Measurements from ENCODE around the gene ZNF653. TPM values are rescaled to one million over a fixed set of nuclear protein-coding genes. Genes with fewer than 3 reads are reported as not detected.
A peak's percentile ranks its signal among the peaks of the same experiment; 100 is the strongest.

ZNF653 gene
- total RNA-seq, 5 donors from 2014 or later (not counting 1 experiment from before 2014, with no cell fraction given) = 12.7 to 24.8 (median 22.2) TPM

- Mint-ChIP-seq H3K27ac (no peak overlapping the region), H3K4me1 (peaks cover 3 to 7% (median 3%) of the 10 kb centered on the region in 3 donors), H3K9me3 (no peaks in the 10 kb centered on the region), H3K36me3 (peaks cover 26% of the 10 kb centered on the region), H3K27me3 (no peaks in the 10 kb centered on the region), H3K4me3 (no peak overlapping the region)
- Histone ChIP-seq H3K36me3 (ENCODE audit: control insufficient read depth in 2 of 2, extremely low read depth in 1 of 2, insufficient read depth in 1 of 2, low read length in 1 of 2) (peaks cover 28 to 74% of the 10 kb centered on the region in 2 donors), H3K27me3 (replicated peaks in 1 of 2; ENCODE audit: control insufficient read depth in 2 of 2, extremely low read depth in 1 of 2, insufficient read depth in 2 of 2, low read length in 1 of 2) (no peaks in the 10 kb centered on the region), H3K9me3 (no peaks in the 10 kb centered on the region), H3K27ac (ENCODE audit: low read length) (no peak overlapping the region), H3K4me1 (ENCODE audit: control insufficient read depth in 1 of 2, extremely low read depth in 1 of 2, insufficient read depth in 2 of 2, low read length in 2 of 2) (no peaks in the 10 kb centered on the region), H3K4me3 (ENCODE audit: control insufficient read depth in 1 of 2, extremely low read depth in 1 of 2, low read length in 1 of 2) (no peak overlapping the region)
- CTCF ChIA-PET = no interaction called here
- DNase-seq (no peak), ATAC-seq (replicated peaks in 1 of 4) (no peak)
- WGBS (ENCODE audit: insufficient coverage) = 94% methylated on average over 12 of the region's 13 CpGs
- POLR2A ChIA-PET = no interaction called here
Observed at GRCh38 chr19:11445141-11445540, 60.5 kb downstream of the ZNF653 start.

DNA sequence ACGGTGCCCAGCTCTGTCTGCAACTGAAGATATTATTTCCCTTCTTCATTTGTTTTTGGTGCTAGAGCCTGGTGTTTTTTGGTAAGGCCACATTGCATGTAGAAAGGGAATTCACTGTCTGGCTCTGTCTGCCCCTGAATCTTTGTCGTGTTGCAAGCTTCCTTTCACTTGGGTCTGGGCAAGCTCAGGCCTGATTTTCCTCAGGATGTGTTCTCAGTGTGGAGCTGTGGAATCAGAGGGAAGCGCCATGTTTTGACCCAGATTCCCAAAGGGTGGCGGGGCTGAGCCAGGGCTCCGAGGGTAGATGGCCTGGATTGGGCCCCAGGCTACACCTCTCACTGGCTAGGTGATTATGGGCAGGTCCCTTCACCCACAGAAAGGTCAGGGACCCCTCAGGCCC is 61.6 kb downstream of the ZNF653 start:
- ChIA-PET CTCF (interaction anchor here in 1 of 2 donors (0.8 kb wide), 1 partner anchor 8 kb away, joined by 7 read pairs; no protein-coding TSS in a partner anchor), POLR2A (interaction anchor here in 1 of 2 donors (0.6 kb wide), 1 partner anchor 179 kb away, joined by 3 read pairs; no protein-coding TSS in a partner anchor)
- Histone ChIP-seq H3K4me1 (ENCODE audit: control insufficient read depth in 1 of 2, extremely low read depth in 1 of 2, insufficient read depth in 2 of 2, low read length in 2 of 2) (no peaks in the 10 kb centered on the region), H3K4me3 (ENCODE audit: control insufficient read depth in 1 of 2, extremely low read depth in 1 of 2, low read length in 1 of 2) (no peak overlapping the region), H3K27me3 (replicated peaks in 1 of 2; ENCODE audit: control insufficient read depth in 2 of 2, extremely low read depth in 1 of 2, insufficient read depth in 2 of 2, low read length in 1 of 2) (no peaks in the 10 kb centered on the region), H3K36me3 (ENCODE audit: control insufficient read depth in 2 of 2, extremely low read depth in 1 of 2, insufficient read depth in 1 of 2, low read length in 1 of 2) (peaks cover 27 to 77% of the 10 kb centered on the region in 2 donors), H3K9me3 (no peaks in the 10 kb centered on the region), H3K27ac (ENCODE audit: low read length) (no peak overlapping the region)
- H3K4me3 Mint-ChIP-seq = no peak overlapping the region
- ATAC-seq (replicated peaks in 1 of 4) (no peak), DNase-seq (no peak)
- H3K27ac Mint-ChIP-seq = no peak overlapping the region
- 100% methylated on average over 1 of the region's 5 CpGs for WGBS (ENCODE audit: insufficient coverage)
- H3K4me1 Mint-ChIP-seq = peaks cover 3 to 7% (median 3%) of the 10 kb centered on the region in 3 donors
- H3K27me3 Mint-ChIP-seq = no peaks in the 10 kb centered on the region
- peaks cover 20% of the 10 kb centered on the region for H3K36me3 Mint-ChIP-seq
- no peaks in the 10 kb centered on the region for H3K9me3 Mint-ChIP-seq

DNA sequence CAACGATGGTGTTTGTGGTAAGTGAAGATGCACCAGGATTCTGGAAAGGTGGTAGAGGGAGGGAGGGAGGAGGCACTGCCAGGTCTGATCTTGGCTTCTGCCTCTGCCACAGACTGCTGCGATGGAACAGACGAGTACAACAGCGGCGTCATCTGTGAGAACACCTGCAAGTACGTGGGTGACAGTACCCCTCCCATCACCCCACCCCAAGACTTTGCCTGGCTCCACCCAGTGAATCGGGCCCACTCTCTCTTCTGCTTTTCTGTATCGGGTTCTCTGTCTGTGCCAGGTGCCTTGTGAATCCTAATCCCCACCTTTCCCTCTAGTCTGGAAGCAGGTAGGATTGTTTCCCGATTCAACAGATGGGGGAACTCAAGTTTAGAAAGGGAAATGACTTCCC is 67.7 kb downstream of the ZNF653 start:
- Mint-ChIP-seq H3K4me1 (peaks cover 26 to 34% (median 32%) of the 10 kb centered on the region in 3 donors), H3K27ac (no peak overlapping the region), H3K36me3 (peaks cover 26% of the 10 kb centered on the region), H3K9me3 (no peaks in the 10 kb centered on the region), H3K4me3 (peak overlapping the region; percentile 36 to 98 (median 68)), H3K27me3 (no peaks in the 10 kb centered on the region)
- WGBS (ENCODE audit: insufficient coverage) = no CpG with 5 or more reads among the region's 9 CpGs
- ChIA-PET CTCF (no interaction called here), POLR2A (no interaction called here)
- DNase-seq (peak in 1 of 35 experiments; percentile 21), ATAC-seq (replicated peaks in 1 of 4) (no peak)
- H3K9me3 ChIP-seq = no peaks in the 10 kb centered on the region
- H3K4me1 ChIP-seq (ENCODE audit: control insufficient read depth in 1 of 2, extremely low read depth in 1 of 2, insufficient read depth in 2 of 2, low read length in 2 of 2) = peaks cover 6 to 27% of the 10 kb centered on the region in 2 experiments
- H3K36me3 ChIP-seq (ENCODE audit: control insufficient read depth in 2 of 2, extremely low read depth in 1 of 2, insufficient read depth in 1 of 2, low read length in 1 of 2) = peaks cover 10 to 48% of the 10 kb centered on the region in 2 donors
- H3K4me3 ChIP-seq (ENCODE audit: control insufficient read depth in 1 of 2, extremely low read depth in 1 of 2, low read length in 1 of 2) = no peak overlapping the region
- no peak overlapping the region for H3K27ac ChIP-seq (ENCODE audit: low read length)
- no peaks in the 10 kb centered on the region for H3K27me3 ChIP-seq (replicated peaks in 1 of 2; ENCODE audit: control insufficient read depth in 2 of 2, extremely low read depth in 1 of 2, insufficient read depth in 2 of 2, low read length in 1 of 2)

DNA sequence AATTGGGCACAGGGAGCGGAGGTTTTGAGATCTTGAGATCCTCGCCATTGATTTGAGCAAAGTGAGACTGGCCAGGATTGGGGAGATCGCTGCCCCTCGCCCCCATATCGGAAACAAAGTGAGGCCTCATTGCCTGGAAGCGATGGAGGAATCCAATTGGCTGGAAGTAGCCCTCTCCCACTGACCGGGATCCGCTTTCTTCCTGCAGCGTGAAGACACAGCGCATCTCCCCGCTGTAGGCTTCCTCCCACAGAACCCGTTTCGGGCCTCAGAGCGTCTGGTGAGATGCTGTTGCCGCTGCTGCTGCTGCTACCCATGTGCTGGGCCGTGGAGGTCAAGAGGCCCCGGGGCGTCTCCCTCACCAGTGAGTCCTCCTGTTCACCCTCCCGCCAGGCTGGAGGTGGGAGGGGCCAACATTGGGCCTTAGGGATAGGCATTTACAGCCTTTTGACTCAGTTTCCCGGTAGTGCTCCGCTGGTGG is 69.8 kb downstream of the ZNF653 start:
- ChIA-PET POLR2A (interaction anchor here in 1 of 2 donors (1.0 to 1.4 kb wide), 2 partner anchors 55 to 61 kb away, joined by 5 to 6 read pairs; partner anchors contain the start of gene SWSAP1), CTCF (interaction anchor here in 1 of 2 donors (0.7 to 1.8 kb wide), 4 partner anchors 14 to 61 kb away, joined by 6 to 24 read pairs (median 15); partner anchors contain the start of gene SWSAP1)
- Histone ChIP-seq H3K9me3 (no peaks in the 10 kb centered on the region), H3K4me1 (ENCODE audit: control insufficient read depth in 1 of 2, extremely low read depth in 1 of 2, insufficient read depth in 2 of 2, low read length in 2 of 2) (peaks cover 6 to 27% of the 10 kb centered on the region in 2 experiments), H3K27ac (ENCODE audit: low read length) (peak overlapping the region; percentile 75), H3K4me3 (ENCODE audit: control insufficient read depth in 1 of 2, extremely low read depth in 1 of 2, low read length in 1 of 2) (peak overlapping the region; percentile 92 to 96), H3K36me3 (ENCODE audit: control insufficient read depth in 2 of 2, extremely low read depth in 1 of 2, insufficient read depth in 1 of 2, low read length in 1 of 2) (peaks cover 6 to 32% of the 10 kb centered on the region in 2 donors), H3K27me3 (replicated peaks in 1 of 2; ENCODE audit: control insufficient read depth in 2 of 2, extremely low read depth in 1 of 2, insufficient read depth in 2 of 2, low read length in 1 of 2) (peaks cover 0 to 3% of the 10 kb centered on the region in 2 experiments)
- peak in 2 of 35 experiments; percentile 19 to 28 for DNase-seq
- no peak for ATAC-seq (replicated peaks in 1 of 4)
- WGBS (ENCODE audit: insufficient coverage) = 3% methylated on average over 16 of the region's 21 CpGs
- peaks cover 0 to under 1% of the 10 kb centered on the region in 2 donors for H3K27me3 Mint-ChIP-seq
- no peaks in the 10 kb centered on the region for H3K9me3 Mint-ChIP-seq
- H3K27ac Mint-ChIP-seq = peak overlapping the region; percentile 94 to 98
- H3K4me1 Mint-ChIP-seq = peaks cover 23 to 31% (median 25%) of the 10 kb centered on the region in 3 donors
- H3K36me3 Mint-ChIP-seq = peaks cover 14% of the 10 kb centered on the region
- H3K4me3 Mint-ChIP-seq = peak overlapping the region; percentile 98 to 99 (median 99)

- H3K36me3 Mint-ChIP-seq = peaks cover 11% of the 10 kb centered on the region
- H3K4me1 Mint-ChIP-seq = peaks cover 23 to 31% (median 25%) of the 10 kb centered on the region in 3 donors
- H3K27me3 Mint-ChIP-seq = peaks cover 0 to 6% of the 10 kb centered on the region in 2 donors
- POLR2A ChIA-PET = interaction anchor here in 1 of 2 donors (1.0 to 1.4 kb wide), 2 partner anchors 54 to 61 kb away, joined by 5 to 6 read pairs; partner anchors contain the start of gene SWSAP1
- H3K36me3 ChIP-seq (ENCODE audit: control insufficient read depth in 2 of 2, extremely low read depth in 1 of 2, insufficient read depth in 1 of 2, low read length in 1 of 2) = peaks cover 5 to 27% of the 10 kb centered on the region in 2 donors
- under 1% methylated on average over 48 of the region's 53 CpGs for WGBS (ENCODE audit: insufficient coverage)
- H3K4me3 Mint-ChIP-seq = peak within 1 kb of the TSS; percentile 98 to 99 (median 99)
- H3K4me1 ChIP-seq (ENCODE audit: control insufficient read depth in 1 of 2, extremely low read depth in 1 of 2, insufficient read depth in 2 of 2, low read length in 2 of 2) = peaks cover 6 to 27% of the 10 kb centered on the region in 2 experiments
- H3K27ac Mint-ChIP-seq = peak within 1 kb of the TSS; percentile 94 to 98
- peak; percentile 91 to 99 (median 96) for DNase-seq
- CTCF ChIA-PET = interaction anchor here in 1 of 2 donors (0.7 to 1.8 kb wide), 4 partner anchors 13 to 60 kb away, joined by 6 to 24 read pairs (median 15); partner anchors contain the start of gene SWSAP1
- peak within 1 kb of the TSS; percentile 92 to 96 for H3K4me3 ChIP-seq (ENCODE audit: control insufficient read depth in 1 of 2, extremely low read depth in 1 of 2, low read length in 1 of 2)
- H3K9me3 ChIP-seq = no peaks in the 10 kb centered on the region
- H3K9me3 Mint-ChIP-seq = no peaks in the 10 kb centered on the region
- peaks cover 0 to 9% of the 10 kb centered on the region in 2 experiments for H3K27me3 ChIP-seq (replicated peaks in 1 of 2; ENCODE audit: control insufficient read depth in 2 of 2, extremely low read depth in 1 of 2, insufficient read depth in 2 of 2, low read length in 1 of 2)
- ATAC-seq (replicated peaks in 1 of 4) = peak; percentile 93 to 97 (median 95)
- peak within 1 kb of the TSS; percentile 75 for H3K27ac ChIP-seq (ENCODE audit: low read length)
Observed at GRCh38 chr19:11435057-11435832, 70.4 kb downstream of the ZNF653 start, which contains the start of the genes ODAD3 and PRKCSH. TSS of gene ODAD3 (minus strand) at chr19:11435121. CDS start at chr19:11435016, 105 bp downstream. TSS of gene PRKCSH (plus strand) at chr19:11435635. CDS start at chr19:11436118, 483 bp downstream.

- Histone ChIP-seq H3K27me3 (replicated peaks in 1 of 2; ENCODE audit: control insufficient read depth in 2 of 2, extremely low read depth in 1 of 2, insufficient read depth in 2 of 2, low read length in 1 of 2) (peaks cover 0 to 11% of the 10 kb centered on the region in 2 experiments), H3K4me1 (ENCODE audit: control insufficient read depth in 1 of 2, extremely low read depth in 1 of 2, insufficient read depth in 2 of 2, low read length in 2 of 2) (peaks cover 6 to 27% of the 10 kb centered on the region in 2 experiments), H3K4me3 (ENCODE audit: control insufficient read depth in 1 of 2, extremely low read depth in 1 of 2, low read length in 1 of 2) (peak overlapping the region; percentile 92 to 96), H3K27ac (ENCODE audit: low read length) (peak overlapping the region; percentile 75), H3K36me3 (ENCODE audit: control insufficient read depth in 2 of 2, extremely low read depth in 1 of 2, insufficient read depth in 1 of 2, low read length in 1 of 2) (peaks cover 5 to 23% of the 10 kb centered on the region in 2 donors), H3K9me3 (no peaks in the 10 kb centered on the region)
- Mint-ChIP-seq H3K27ac (peak overlapping the region; percentile 94 to 98), H3K4me3 (peak overlapping the region; percentile 98 to 99 (median 99)), H3K4me1 (peaks cover 23 to 31% (median 25%) of the 10 kb centered on the region in 3 donors), H3K9me3 (no peaks in the 10 kb centered on the region), H3K36me3 (peaks cover 11% of the 10 kb centered on the region), H3K27me3 (peaks cover 0 to 7% of the 10 kb centered on the region in 2 donors)
- DNase-seq = peak in 2 of 35 experiments; percentile 10 to 16
- peak; percentile 3 to 7 (median 7) for ATAC-seq (replicated peaks in 1 of 4)
- ChIA-PET POLR2A (interaction anchor here in 1 of 2 donors (1.0 to 1.4 kb wide), 2 partner anchors 54 to 60 kb away, joined by 5 to 6 read pairs; partner anchors contain the start of gene SWSAP1), CTCF (interaction anchor here in 1 of 2 donors (1.3 to 1.8 kb wide), 3 partner anchors 48 to 60 kb away, joined by 7 to 24 read pairs (median 23); partner anchors contain the start of gene SWSAP1)
- 18% methylated on average over 4 of the region's 9 CpGs for WGBS (ENCODE audit: insufficient coverage)
Observed at GRCh38 chr19:11434703-11435056, 71.0 kb downstream of the ZNF653 start.
